Endodermal cell (in vitro differentiated cells): Measurements from ENCODE around the gene MED8. TPM values are rescaled to one million over a fixed set of nuclear protein-coding genes. Genes with fewer than 3 reads are reported as not detected.

Experiments used
- DNase-seq: peaks from one replicate; pipeline ENCODE4 v3.0.0-alpha.2; 2017
- H3K27ac ChIP-seq: 2 replicates; pipeline ENCODE4 v1.5.1; 2013; ENCODE audit warnings: mild to moderate bottlenecking, low read depth, low read length, moderate library complexity
- H3K27me3 ChIP-seq: 2 replicates; pipeline ENCODE4 v1.6.1; 2013; ENCODE audit warnings: mild to moderate bottlenecking, low read length, moderate library complexity; ENCODE audit not compliant: insufficient read depth, control insufficient read depth, poor library complexity, severe bottlenecking
- H3K36me3 ChIP-seq: 2 replicates; pipeline ENCODE4 v1.7.0; 2013; ENCODE audit warnings: mild to moderate bottlenecking, low read length, moderate library complexity; ENCODE audit not compliant: control insufficient read depth, insufficient read depth
- H3K4me1 ChIP-seq: one replicate; pipeline ENCODE4 v1.7.0; 2013; ENCODE audit warnings: low read length; ENCODE audit not compliant: control insufficient read depth, insufficient read depth
- H3K4me3 ChIP-seq: 2 replicates; pipeline ENCODE4 v1.5.1; 2013; ENCODE audit warnings: mild to moderate bottlenecking, low read length, moderate library complexity
- H3K9ac ChIP-seq: 2 replicates; pipeline ENCODE4 v1.6.1; 2013; ENCODE audit warnings: mild to moderate bottlenecking, low read length, moderate library complexity; ENCODE audit not compliant: poor library complexity, severe bottlenecking; ENCODE audit errors: extremely low read depth
- H3K9me3 ChIP-seq: 2 replicates; pipeline ENCODE4 v1.6.1; 2013; ENCODE audit warnings: mild to moderate bottlenecking, low read length, moderate library complexity; ENCODE audit not compliant: control insufficient read depth
- H3K27ac Mint-ChIP-seq: 2 replicates; pipeline ENCODE4 v1.8.0; 2020; ENCODE audit warnings: mixed read lengths
- H3K27me3 Mint-ChIP-seq: 2 replicates; pipeline ENCODE4 v1.8.0; 2021; ENCODE audit warnings: mild to moderate bottlenecking, mixed read lengths; ENCODE audit not compliant: insufficient read depth
- H3K36me3 Mint-ChIP-seq: 2 replicates; pipeline ENCODE4 v1.8.0; 2020; ENCODE audit warnings: low read depth, mixed read lengths
- H3K4me1 Mint-ChIP-seq: 2 replicates; pipeline ENCODE4 v1.8.0; 2020; ENCODE audit warnings: mixed read lengths
- H3K4me3 Mint-ChIP-seq: 2 replicates; pipeline ENCODE4 v1.8.0; 2020; ENCODE audit warnings: mild to moderate bottlenecking, moderate library complexity, mixed read lengths
- H3K9me3 Mint-ChIP-seq: 2 replicates; pipeline ENCODE4 v1.8.0; 2020; ENCODE audit warnings: mild to moderate bottlenecking, mixed read lengths
- WGBS, 2 experiments: methylation state at CpG; one replicate each; pipeline versions ENCODE4 v1.1.5 to v1.1.7; 2013; ENCODE audit warnings: missing lambda C conversion rate in 2 of 2, mixed read lengths in 1 of 2; ENCODE audit not compliant: insufficient coverage in 1 of 2, insufficient read length in 1 of 2; 5-methylcytosine and 5-hydroxymethylcytosine counted together
- total RNA-seq, 2 donors: library from RNA; stranded (reverse); fragmentation: NEBNext Ultra II Directional in 1 of 2; extraction: Animal tissue kit (Norgen Biotek cat#: 25700) in 1 of 2; gene quantifications; 2 replicates in 1 of 2; 3 replicates in 1 of 2; pipeline ENCODE4 v1.2.1, GENCODE V29; 2021
- TF ChIP-seq, protein P1 (sequence below): fragments of 200-600 bp; sonication (generic); conservative IDR thresholded peaks from 2 replicates; pipeline ENCODE4 v1.5.0; 2021; ENCODE audit warnings: antibody characterized with exemption, mild to moderate bottlenecking

Gene MED8
- total RNA-seq, 2 donors from 2014 or later: 16.1 to 18.8 TPM

GRCh38 chr1:43421976-43422750 lies 32.6 kb upstream of the MED8 start:
- H3K27ac Mint-ChIP-seq: no peak overlapping the region
- peaks cover 55% of the 10 kb centered on the region for H3K36me3 ChIP-seq
- H3K9me3 ChIP-seq: no peaks in the 10 kb centered on the region
- no peak overlapping the region for H3K9ac ChIP-seq
- H3K27me3 Mint-ChIP-seq: no peaks in the 10 kb centered on the region
- no peak overlapping the region for H3K4me3 Mint-ChIP-seq
- TF ChIP-seq, protein P1, sequence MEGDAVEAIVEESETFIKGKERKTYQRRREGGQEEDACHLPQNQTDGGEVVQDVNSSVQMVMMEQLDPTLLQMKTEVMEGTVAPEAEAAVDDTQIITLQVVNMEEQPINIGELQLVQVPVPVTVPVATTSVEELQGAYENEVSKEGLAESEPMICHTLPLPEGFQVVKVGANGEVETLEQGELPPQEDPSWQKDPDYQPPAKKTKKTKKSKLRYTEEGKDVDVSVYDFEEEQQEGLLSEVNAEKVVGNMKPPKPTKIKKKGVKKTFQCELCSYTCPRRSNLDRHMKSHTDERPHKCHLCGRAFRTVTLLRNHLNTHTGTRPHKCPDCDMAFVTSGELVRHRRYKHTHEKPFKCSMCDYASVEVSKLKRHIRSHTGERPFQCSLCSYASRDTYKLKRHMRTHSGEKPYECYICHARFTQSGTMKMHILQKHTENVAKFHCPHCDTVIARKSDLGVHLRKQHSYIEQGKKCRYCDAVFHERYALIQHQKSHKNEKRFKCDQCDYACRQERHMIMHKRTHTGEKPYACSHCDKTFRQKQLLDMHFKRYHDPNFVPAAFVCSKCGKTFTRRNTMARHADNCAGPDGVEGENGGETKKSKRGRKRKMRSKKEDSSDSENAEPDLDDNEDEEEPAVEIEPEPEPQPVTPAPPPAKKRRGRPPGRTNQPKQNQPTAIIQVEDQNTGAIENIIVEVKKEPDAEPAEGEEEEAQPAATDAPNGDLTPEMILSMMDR: no peak
- no peak overlapping the region for H3K27ac ChIP-seq
- H3K4me1 Mint-ChIP-seq: no peaks in the 10 kb centered on the region
- no peak overlapping the region for H3K4me3 ChIP-seq
- no peaks in the 10 kb centered on the region for H3K27me3 ChIP-seq
- peak; percentile 63 for DNase-seq
- H3K9me3 Mint-ChIP-seq: no peaks in the 10 kb centered on the region
- peaks cover 62% of the 10 kb centered on the region for H3K36me3 Mint-ChIP-seq
- H3K4me1 ChIP-seq: no peaks in the 10 kb centered on the region
- 81 to 95% methylated on average over 5 to 11 of the region's 12 CpGs for WGBS, 2 experiments

DNA sequence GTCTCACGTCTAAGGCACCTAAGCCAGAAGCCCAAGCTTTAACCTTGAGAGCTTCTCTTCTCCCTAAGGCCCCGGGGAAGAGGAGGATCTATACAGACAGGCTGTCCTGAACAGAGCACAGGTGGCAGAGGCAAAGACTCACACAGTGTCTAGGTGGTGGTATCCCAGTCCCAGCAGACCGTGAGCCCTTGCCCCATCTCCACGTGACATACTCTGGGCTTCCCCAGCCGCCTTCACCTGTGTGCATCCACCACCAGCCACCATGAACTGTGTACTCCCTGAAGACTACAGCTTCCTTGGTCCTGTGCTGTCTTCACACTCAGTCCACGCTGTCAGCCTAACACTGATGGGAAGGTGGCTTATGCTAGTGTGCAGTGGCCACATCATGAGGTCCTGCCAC lies 31.8 kb upstream of the MED8 start:
- Histone ChIP-seq H3K36me3 (peaks cover 54% of the 10 kb centered on the region), H3K27me3 (no peaks in the 10 kb centered on the region), H3K4me3 (no peak overlapping the region), H3K27ac (no peak overlapping the region), H3K9ac (no peak overlapping the region), H3K9me3 (no peaks in the 10 kb centered on the region), H3K4me1 (no peaks in the 10 kb centered on the region)
- peaks cover 54% of the 10 kb centered on the region for H3K36me3 Mint-ChIP-seq
- no peaks in the 10 kb centered on the region for H3K9me3 Mint-ChIP-seq
- no peak for DNase-seq
- no peaks in the 10 kb centered on the region for H3K27me3 Mint-ChIP-seq
- TF ChIP-seq, protein P1: no peak
- no peak overlapping the region for H3K4me3 Mint-ChIP-seq
- 93% methylated on average over 3 to 6 of the region's 6 CpGs for WGBS, 2 experiments
- no peak overlapping the region for H3K27ac Mint-ChIP-seq
- no peaks in the 10 kb centered on the region for H3K4me1 Mint-ChIP-seq

DNA sequence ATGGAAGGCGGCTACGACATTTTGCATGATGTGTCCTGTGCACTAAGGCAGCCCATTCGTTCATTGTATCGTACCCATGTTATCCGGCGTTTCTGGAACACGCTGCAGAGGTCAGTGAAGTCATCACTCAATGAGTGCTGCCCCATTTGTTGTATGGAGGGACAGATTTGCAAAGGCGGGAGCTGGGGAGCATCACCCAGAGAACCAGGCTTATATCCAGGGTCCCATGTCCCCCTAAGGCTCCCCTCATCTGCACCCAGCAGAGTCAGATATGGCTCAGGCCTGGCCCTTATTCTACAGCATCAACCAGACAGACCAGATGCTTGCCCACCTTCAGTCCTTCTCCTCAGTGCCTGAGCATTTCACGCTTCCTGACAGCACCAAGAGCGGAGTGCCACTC lies 31.3 kb upstream of the MED8 start:
- peaks cover 59% of the 10 kb centered on the region for H3K36me3 ChIP-seq
- H3K27ac ChIP-seq: no peak overlapping the region
- TF ChIP-seq, protein P1: no peak
- DNase-seq: no peak
- H3K4me3 Mint-ChIP-seq: no peak overlapping the region
- 94 to 95% methylated on average over 10 of the region's 10 CpGs for WGBS, 2 experiments
- no peaks in the 10 kb centered on the region for H3K4me1 Mint-ChIP-seq
- H3K9ac ChIP-seq: no peak overlapping the region
- H3K36me3 Mint-ChIP-seq: peaks cover 53% of the 10 kb centered on the region
- no peaks in the 10 kb centered on the region for H3K9me3 Mint-ChIP-seq
- H3K27me3 ChIP-seq: no peaks in the 10 kb centered on the region
- no peaks in the 10 kb centered on the region for H3K27me3 Mint-ChIP-seq
- no peak overlapping the region for H3K4me3 ChIP-seq
- H3K4me1 ChIP-seq: no peaks in the 10 kb centered on the region
- no peak overlapping the region for H3K27ac Mint-ChIP-seq
- no peaks in the 10 kb centered on the region for H3K9me3 ChIP-seq
